K562 (cell line): Measurements from ENCODE around the gene MYL12B. TPM values are rescaled to one million over a fixed set of nuclear protein-coding genes. Genes with fewer than 3 reads are reported as not detected.

Source experiments
- ATAC-seq: fragments of 200-7000 bp; cut with Tn5 transposase; 3 replicates; pipeline ENCODE4 v1.9.1; 2020; ENCODE audit warnings: moderate library complexity
- BruUV-seq: library from RNA; stranded (reverse); fragments of 400-500 nt; replicated peaks from 2 replicates; lab custom pipeline; 2021; lab: Mats Ljungman, UMichigan
- CTCF ChIA-PET: fragments of 300-600 bp; formaldehyde crosslinking; extraction: SDS; loops from one replicate; lab custom pipeline; 2021; ENCODE audit warnings: low intra/inter-chr PET ratio; lab: Yijun Ruan, JAX
- POLR2A ChIA-PET: fragments of 300-600, 350-650 bp; sonication (Branson Sonifier 250); formaldehyde crosslinking; extraction: SDS; loops from one replicate; lab custom pipeline; 2021; ENCODE audit warnings: antibody characterized with exemption, inconsistent platforms; lab: Yijun Ruan, JAX
- DNase-seq, 4 experiments: peaks; one replicate each; pipeline versions ENCODE4 v3.0.0 to v3.0.0-alpha.2; 2011 to 2018; ENCODE audit warnings: low spot score in 3 of 4, mixed read lengths in 3 of 4; ENCODE audit errors: extremely low read depth in 1 of 4
- FAIRE-seq: peaks from 2 replicates; lab custom pipeline; 2011; peaks lifted over from hg19 to GRCh38; lab: Jason Lieb, UNC
- H2AFZ ChIP-seq: 2 replicates; pipeline ENCODE4 v1.6.0; 2011; ENCODE audit warnings: low read depth, low read length, control low read depth, inconsistent platforms
- H3K27ac ChIP-seq: fragments of 200-600 bp; 3 replicates; pipeline ENCODE4 v1.8.0; 2011; ENCODE audit warnings: low read depth, mild to moderate bottlenecking, control low read depth, inconsistent platforms, low read length, moderate library complexity, mixed read lengths; ENCODE audit errors: extremely low read depth
- H3K27me3 ChIP-seq, 2 experiments: fragments of 300-600 bp in 1 of 2; 2 replicates in 1 of 2; 3 replicates in 1 of 2; pipeline versions ENCODE4 v1.6.0 to v1.8.0; 2011; ENCODE audit warnings: inconsistent platforms in 2 of 2, low read length in 2 of 2, mild to moderate bottlenecking in 1 of 2, mixed read lengths in 1 of 2, moderate library complexity in 1 of 2; ENCODE audit not compliant: control insufficient read depth in 2 of 2, insufficient read depth in 2 of 2
- H3K36me3 ChIP-seq: fragments of 300-600 bp; 3 replicates; pipeline ENCODE4 v1.8.0; 2011; ENCODE audit warnings: mild to moderate bottlenecking, low read length, inconsistent platforms; ENCODE audit not compliant: control insufficient read depth, insufficient read depth
- H3K4me1 ChIP-seq, 2 experiments: fragments of 200-600 bp in 1 of 2; replicated peaks in 1 of 2; 2 replicates in 1 of 2; 3 replicates in 1 of 2; pipeline versions ENCODE4 v1.5.1 to v1.8.0; 2011; ENCODE audit warnings: inconsistent platforms in 2 of 2, low read length in 2 of 2, mild to moderate bottlenecking in 1 of 2, mixed read lengths in 1 of 2, moderate library complexity in 1 of 2; ENCODE audit not compliant: control insufficient read depth in 2 of 2, insufficient read depth in 2 of 2
- H3K4me2 ChIP-seq: 2 replicates; pipeline ENCODE4 v1.6.1; 2011; ENCODE audit warnings: low read length, control low read depth, inconsistent platforms, mixed read lengths; ENCODE audit not compliant: insufficient read depth
- H3K4me3 ChIP-seq: fragments of 200-600 bp; sonication (generic), shearing (Covaris generic); 2 replicates; pipeline ENCODE4 v1.5.1; 2016; ENCODE audit warnings: control low read depth, inconsistent platforms
- H3K79me2 ChIP-seq: fragments of 200-600 bp; 3 replicates; pipeline ENCODE4 v1.8.0; 2011; ENCODE audit warnings: low read length, inconsistent platforms; ENCODE audit not compliant: control insufficient read depth, insufficient read depth
- H3K9ac ChIP-seq, 2 experiments: 2 replicates each; pipeline versions ENCODE4 v1.6.0 to v1.6.1; 2011; ENCODE audit warnings: low read depth in 2 of 2, low read length in 2 of 2, control low read depth in 1 of 2, inconsistent platforms in 1 of 2, mild to moderate bottlenecking in 1 of 2, mixed read lengths in 1 of 2; ENCODE audit not compliant: insufficient read depth in 1 of 2
- H3K9me1 ChIP-seq: one replicate; pipeline ENCODE4 v1.6.0; 2011; ENCODE audit warnings: inconsistent platforms, mild to moderate bottlenecking, low read length, moderate library complexity; ENCODE audit not compliant: control insufficient read depth, insufficient read depth
- H3K9me3 ChIP-seq: replicated peaks from 2 replicates; pipeline ENCODE4 v1.5.1; 2011; ENCODE audit warnings: low read depth, low read length, inconsistent platforms; ENCODE audit not compliant: control insufficient read depth, insufficient read depth
- H4K20me1 ChIP-seq: replicated peaks from 2 replicates; pipeline ENCODE4 v1.6.1; 2011; ENCODE audit warnings: low read length, inconsistent platforms, mixed read lengths; ENCODE audit not compliant: control insufficient read depth, insufficient read depth
- CBX3 ChIP-seq, 2 experiments: IDR thresholded peaks; 1 replicate in 1 of 2; 2 replicates in 1 of 2; pipeline ENCODE4 v1.6.1; 2012; ENCODE audit warnings: inconsistent platforms in 2 of 2, low read length in 2 of 2, borderline replicate concordance in 1 of 2, control low read depth in 1 of 2
- CC2D1A ChIP-seq: fragments of 450-650 bp; IDR thresholded peaks from 2 replicates; pipeline ENCODE4 v1.6.1; 2017; ENCODE audit warnings: mild to moderate bottlenecking
- CHAMP1 ChIP-seq: fragments of 450-650 bp; IDR thresholded peaks from 2 replicates; pipeline ENCODE4 v1.6.1; 2016; ENCODE audit warnings: mild to moderate bottlenecking
- EP400 ChIP-seq: fragments of 450-650 bp; IDR thresholded peaks from 2 replicates; pipeline ENCODE4 v1.6.1; 2017; ENCODE audit warnings: antibody characterized with exemption, mild to moderate bottlenecking, moderate library complexity
- LEF1 ChIP-seq: fragments of 450-650 bp; IDR thresholded peaks from 2 replicates; pipeline ENCODE4 v1.6.1; 2016; ENCODE audit warnings: mild to moderate bottlenecking
- SPI1 ChIP-seq: IDR thresholded peaks from 2 replicates; pipeline ENCODE4 v1.6.1; 2011; ENCODE audit warnings: low read depth, low read length, control low read depth, borderline replicate concordance
- TAF1 ChIP-seq: IDR thresholded peaks from 2 replicates; pipeline ENCODE4 v1.6.1; 2011; ENCODE audit warnings: mild to moderate bottlenecking, low read length, moderate library complexity; ENCODE audit not compliant: insufficient read depth, control insufficient read depth, severe bottlenecking; ENCODE audit errors: extremely low read depth
- TRIM24 ChIP-seq, 2 experiments: fragments of 450-650 bp; IDR thresholded peaks; 2 replicates each; pipeline ENCODE4 v1.6.1; 2016
- ZEB2 ChIP-seq: fragments of 450-650 bp; IDR thresholded peaks from 2 replicates; pipeline ENCODE4 v1.6.1; 2016
- ZNF263 ChIP-seq: sonication (generic); formaldehyde crosslinking; IDR thresholded peaks from 2 replicates; pipeline ENCODE4 v1.8.0; 2022; ENCODE audit warnings: mild to moderate bottlenecking, missing genetic modification reagents, borderline replicate concordance
- ZNF431 ChIP-seq: sonication (generic); formaldehyde crosslinking; IDR thresholded peaks from 2 replicates; pipeline ENCODE4 v1.8.0; 2022; ENCODE audit warnings: mild to moderate bottlenecking, missing genetic modification reagents
- ZNF445 ChIP-seq: fragments of 250-450 bp; sonication (Bioruptor Pico); IDR thresholded peaks from 2 replicates; pipeline ENCODE4 v1.4.0; 2020; ENCODE audit warnings: low read depth, mild to moderate bottlenecking, moderate library complexity
- WGBS: fragments of 100-300 bp; shearing (Covaris generic); methylation state at CpG from one replicate; pipeline ENCODE4 v1.1.6; 2016; ENCODE audit warnings: low coverage, mixed read lengths; ENCODE audit not compliant: insufficient coverage; ENCODE audit errors: missing lambda C conversion rate; 5-methylcytosine and 5-hydroxymethylcytosine counted together
- in situ Hi-C: fragments of 300-500 bp; cut with MboI; formaldehyde crosslinking; loops from 4 replicates; pipeline ENCODE4 v1.15.0; 2018; ENCODE audit warnings: inconsistent platforms, mixed read lengths
- intact Hi-C: fragments of 100-400 bp; cut with micrococcal nuclease; formaldehyde crosslinking; loops from 2 replicates; pipeline ENCODE4 v1.14.2; 2022
- polyA plus RNA-seq, 8 experiments: library from polyadenylated mRNA; depleted of rRNA in 4 of 8; stranded (reverse) in 5 of 8; unstranded in 3 of 8; fragments of >200 nt; fragmentation: Nextera tagmentation in 2 of 8; fragmentation: Illumina TruSeq in 1 of 8; extraction: Ambion mirVana in 2 of 8; extraction: Trizol in 1 of 8; gene quantifications; 2 replicates each; pipeline versions ENCODE4 v1.2.1 to v1.2.3, GENCODE V29; 2011 to 2014; ENCODE audit warnings: inconsistent platforms in 1 of 8, missing spikeins in 1 of 8
- total RNA-seq, 7 experiments: library from RNA; depleted of rRNA in 6 of 7; stranded (reverse); fragments of >200 nt in 6 of 7; fragmentation: Illumina TruSeq in 2 of 7; extraction: Trizol in 2 of 7; gene quantifications; 2 replicates each; pipeline versions ENCODE4 v1.2.1 to v1.2.3, GENCODE V29; 2011 to 2021; ENCODE audit warnings: low replicate concordance in 1 of 7
- TF ChIP-seq, protein P1 (sequence below): fragments of 250-450 bp; sonication (Bioruptor Pico); IDR thresholded peaks from 2 replicates; pipeline ENCODE4 v1.6.1; 2021; ENCODE audit warnings: mild to moderate bottlenecking

MYL12B gene
- total and polyA plus RNA-seq, 9 of the 15 experiments (the other 6 are each of a cell fraction or from before 2014, with no cell fraction given) = 220 to 995 (median 463) TPM

DNA sequence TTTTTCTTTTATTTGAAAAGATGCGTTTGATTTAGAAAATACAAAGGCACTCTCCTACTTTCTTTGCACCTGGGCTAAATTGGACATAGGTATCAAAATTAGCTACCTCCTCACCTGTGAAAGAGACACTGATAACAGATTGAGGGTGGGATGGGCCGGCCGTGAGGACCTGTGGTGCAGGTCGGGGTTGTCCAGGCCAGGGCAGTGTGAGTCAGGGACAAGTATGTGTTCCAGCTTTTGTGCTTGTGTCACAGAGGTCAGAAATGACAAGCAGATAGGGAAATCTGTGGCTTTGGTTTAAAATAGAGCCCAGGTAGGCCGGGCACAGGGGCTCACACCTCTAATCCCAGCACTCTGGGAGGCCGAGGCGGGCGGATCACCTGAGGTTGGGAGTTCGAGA is 22.6 kb downstream of the MYL12B start:
- FAIRE-seq = no peak
- Histone ChIP-seq H3K9me3 (no peaks in the 10 kb centered on the region), H4K20me1 (no peaks in the 10 kb centered on the region), H3K4me3 (no peak overlapping the region), H3K36me3 (no peaks in the 10 kb centered on the region), H3K79me2 (no peaks in the 10 kb centered on the region), H2AFZ (no peak overlapping the region), H3K27me3 (no peaks in the 10 kb centered on the region), H3K9me1 (no peaks in the 10 kb centered on the region), H3K4me2 (no peak overlapping the region), H3K4me1 (peaks cover 4 to 8% of the 10 kb centered on the region in 2 experiments; a peak in 4 of 5 replicates), H3K27ac (no peak overlapping the region), H3K9ac (no peak overlapping the region)
- CTCF ChIA-PET = no interaction called here
- POLR2A ChIA-PET = interaction anchor here (0.9 to 2.3 kb wide), 3 partner anchors 9 to 319 kb away, joined by 4 to 7 read pairs (median 5); no protein-coding TSS in a partner anchor
- in situ Hi-C loops (loop anchor here (5.0 to 10.0 kb wide), 4 partner anchors 303 to 1770 kb away; no protein-coding TSS in a partner anchor), intact Hi-C loops (loop anchor here (5.0 kb wide), 1 partner anchor 713 kb away; no protein-coding TSS in a partner anchor)
- ATAC-seq = no peak
- BruUV-seq = no TSS peak
- DNase-seq = peak in 1 of 4 experiments; percentile 5
- WGBS = 67% methylated on average over 9 of the region's 9 CpGs
- TF ChIP-seq, protein P1, sequence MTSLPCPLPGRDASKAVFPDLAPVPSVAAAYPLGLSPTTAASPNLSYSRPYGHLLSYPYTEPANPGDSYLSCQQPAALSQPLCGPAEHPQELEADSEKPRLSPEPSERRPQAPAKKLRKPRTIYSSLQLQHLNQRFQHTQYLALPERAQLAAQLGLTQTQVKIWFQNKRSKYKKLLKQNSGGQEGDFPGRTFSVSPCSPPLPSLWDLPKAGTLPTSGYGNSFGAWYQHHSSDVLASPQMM (CRISPR knock-in tag) = no peak
- TF ChIP-seq EP400 = no peak

GRCh38 chr18:3286159-3286558 is 24.2 kb downstream of the MYL12B start:
- no peaks in the 10 kb centered on the region for H3K9me1 ChIP-seq
- FAIRE-seq (no peak), DNase-seq (no peak), ATAC-seq (no peak)
- H3K9ac ChIP-seq = no peak overlapping the region
- intact Hi-C loops = no loop called here
- H2AFZ ChIP-seq = no peak overlapping the region
- H3K79me2 ChIP-seq = no peaks in the 10 kb centered on the region
- no peak overlapping the region for H3K4me2 ChIP-seq
- POLR2A ChIA-PET = interaction anchor here (0.8 to 2.3 kb wide), 3 partner anchors 8 to 162 kb away, joined by 3 to 7 read pairs (median 6); no protein-coding TSS in a partner anchor
- H3K4me3 ChIP-seq = no peak overlapping the region
- BruUV-seq = no TSS peak
- H3K4me1 ChIP-seq = peaks cover 4 to 8% of the 10 kb centered on the region in 2 experiments; a peak in 4 of 5 replicates
- H3K9me3 ChIP-seq = no peaks in the 10 kb centered on the region
- WGBS = 54% methylated on average over 6 of the region's 7 CpGs
- H3K27ac ChIP-seq = no peak overlapping the region
- no peaks in the 10 kb centered on the region for H3K27me3 ChIP-seq
- in situ Hi-C loops = loop anchor here (5.0 to 10.0 kb wide), 3 partner anchors 166 to 1769 kb away; partner anchors contain the start of gene TGIF1
- CTCF ChIA-PET = interaction anchor here (1.1 kb wide), 1 partner anchor 380 kb away, joined by 3 read pairs; no protein-coding TSS in a partner anchor
- no peaks in the 10 kb centered on the region for H4K20me1 ChIP-seq
- H3K36me3 ChIP-seq = no peaks in the 10 kb centered on the region
- TF ChIP-seq ZNF263 (CRISPR knock-in tag) (peak; percentile 88), CBX3 (IDR thresholded peaks at IDR 0.05; ENCODE audit: borderline replicate concordance in 1 of 2, low read length in 2 of 2) (0 out of 3 replicates have a peak, but pooled peaks of 1 of the 2 experiments have one; percentile 35), TAF1 (no peak), CHAMP1 (peak; percentile 85), CC2D1A (peak; percentile 71; the same call in 1 of the 2 replicates), ZNF445 (CRISPR knock-in tag) (no peak), ZNF431 (CRISPR knock-in tag) (peak; percentile 76), ZEB2 (no peak), TRIM24 (IDR thresholded peaks at IDR 0.05) (peak; percentile 12 to 56; a peak in 2 of 4 replicates), SPI1 (peak; percentile 88), LEF1 (no peak)
